NB4 (cell line): ENCODE measurements around the gene ARHGAP15.

Source experiments
- POLR2A ChIP-seq: IDR thresholded peaks from 2 replicates; pipeline ENCODE4 v1.6.1; 2011; ENCODE audit warnings: mild to moderate bottlenecking; ENCODE audit not compliant: insufficient read length; ENCODE audit errors: extremely low read depth
- TF ChIP-seq, protein P1 (sequence below): IDR thresholded peaks from one replicate; pipeline ENCODE4 v1.5.1; 2012; ENCODE audit warnings: low read depth, low read length

DNA sequence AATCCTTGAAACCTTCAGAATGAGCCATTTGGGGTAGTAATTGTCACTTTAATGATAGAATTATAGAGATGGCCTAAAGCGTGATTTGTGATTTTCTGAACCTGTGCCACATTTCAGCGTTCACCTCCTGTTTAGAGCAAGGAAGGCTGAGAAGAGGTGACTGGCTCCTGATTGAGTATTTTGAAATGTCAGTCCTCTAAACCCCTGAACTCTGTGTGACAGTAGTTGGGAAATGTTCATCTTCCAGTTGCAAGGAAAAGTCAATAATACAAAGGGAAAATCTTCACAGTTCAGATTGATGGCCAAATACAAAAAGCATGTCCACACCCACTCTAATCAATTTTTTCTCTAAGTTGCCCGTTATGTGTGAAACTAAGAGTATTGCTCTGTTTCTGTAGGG, 305.2 kb downstream of the ARHGAP15 start:
- TF ChIP-seq, protein P1, sequence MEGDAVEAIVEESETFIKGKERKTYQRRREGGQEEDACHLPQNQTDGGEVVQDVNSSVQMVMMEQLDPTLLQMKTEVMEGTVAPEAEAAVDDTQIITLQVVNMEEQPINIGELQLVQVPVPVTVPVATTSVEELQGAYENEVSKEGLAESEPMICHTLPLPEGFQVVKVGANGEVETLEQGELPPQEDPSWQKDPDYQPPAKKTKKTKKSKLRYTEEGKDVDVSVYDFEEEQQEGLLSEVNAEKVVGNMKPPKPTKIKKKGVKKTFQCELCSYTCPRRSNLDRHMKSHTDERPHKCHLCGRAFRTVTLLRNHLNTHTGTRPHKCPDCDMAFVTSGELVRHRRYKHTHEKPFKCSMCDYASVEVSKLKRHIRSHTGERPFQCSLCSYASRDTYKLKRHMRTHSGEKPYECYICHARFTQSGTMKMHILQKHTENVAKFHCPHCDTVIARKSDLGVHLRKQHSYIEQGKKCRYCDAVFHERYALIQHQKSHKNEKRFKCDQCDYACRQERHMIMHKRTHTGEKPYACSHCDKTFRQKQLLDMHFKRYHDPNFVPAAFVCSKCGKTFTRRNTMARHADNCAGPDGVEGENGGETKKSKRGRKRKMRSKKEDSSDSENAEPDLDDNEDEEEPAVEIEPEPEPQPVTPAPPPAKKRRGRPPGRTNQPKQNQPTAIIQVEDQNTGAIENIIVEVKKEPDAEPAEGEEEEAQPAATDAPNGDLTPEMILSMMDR = no peak
- no peak for TF ChIP-seq POLR2A
